GM12864 (cell line): ENCODE data around the gene COQ8A.

Experiments used
- DNase-seq: peaks from one replicate; pipeline ENCODE4 v3.0.0-alpha.2; 2011; ENCODE audit warnings: low read depth
- H3K4me3 ChIP-seq: 2 replicates; pipeline ENCODE4 v1.5.1; 2011; ENCODE audit warnings: mild to moderate bottlenecking, low read depth, low read length, control low read depth
- CTCF ChIP-seq: IDR thresholded peaks from 2 replicates; pipeline ENCODE4 v1.5.1; 2011; ENCODE audit warnings: low read depth, mild to moderate bottlenecking, moderate library complexity, low read length, control low read depth, inconsistent platforms; ENCODE audit errors: missing control alignments

The COQ8A gene

GRCh38 chr1:226980565-226981385 is 40.7 kb downstream of the COQ8A start:
- no peak for DNase-seq
- no peak for TF ChIP-seq CTCF
- no peak overlapping the region for H3K4me3 ChIP-seq

- no peak for TF ChIP-seq CTCF
- no peak for DNase-seq
- H3K4me3 ChIP-seq, result no peak overlapping the region
These were observed 41.3 kb downstream of the COQ8A start for GRCh38 chr1:226981386-226981817.

GRCh38 chr1:226981838-226982237 is 41.7 kb downstream of the COQ8A start:
- no peak overlapping the region for H3K4me3 ChIP-seq
- TF ChIP-seq CTCF, result no peak
- no peak for DNase-seq

GRCh38 chr1:226982451-226983177 is 42.5 kb downstream of the COQ8A start:
- no peak for TF ChIP-seq CTCF
- H3K4me3 ChIP-seq, result no peak overlapping the region
- DNase-seq, result no peak

- H3K4me3 ChIP-seq, result no peak overlapping the region
- TF ChIP-seq CTCF, result no peak
- DNase-seq, result no peak
These were observed 43.3 kb downstream of the COQ8A start for GRCh38 chr1:226983247-226983991.

GRCh38 chr1:226983992-226984364 is 43.9 kb downstream of the COQ8A start:
- no peak for TF ChIP-seq CTCF
- DNase-seq, result no peak
- no peak overlapping the region for H3K4me3 ChIP-seq
